Measurements from ENCODE around the gene CACNA1G. TPM values are rescaled to one million over a fixed set of nuclear protein-coding genes. Genes with fewer than 3 reads are reported as not detected.
A peak's percentile ranks its signal among the peaks of the same experiment; 100 is the strongest.

CACNA1G gene
- total RNA-seq, 1 donor: under 0.01 TPM

DNA sequence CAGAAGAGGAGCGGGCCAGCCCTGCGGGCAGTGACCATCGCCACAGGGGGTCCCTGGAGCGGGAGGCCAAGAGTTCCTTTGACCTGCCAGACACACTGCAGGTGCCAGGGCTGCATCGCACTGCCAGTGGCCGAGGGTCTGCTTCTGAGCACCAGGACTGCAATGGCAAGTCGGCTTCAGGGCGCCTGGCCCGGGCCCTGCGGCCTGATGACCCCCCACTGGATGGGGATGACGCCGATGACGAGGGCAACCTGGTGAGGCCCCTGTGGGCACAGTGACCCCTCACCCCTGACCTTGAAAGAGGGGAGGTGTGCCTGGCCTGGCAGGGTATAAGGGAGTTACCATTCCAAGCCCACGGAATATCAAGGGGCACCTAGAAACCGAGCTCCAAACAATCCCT is 39.1 kb downstream of the CACNA1G start:
- Histone ChIP-seq H3K4me1 (ENCODE audit: insufficient read depth, low read length) (no peaks in the 10 kb centered on the region), H3K27me3 (ENCODE audit: insufficient read depth, low read length) (peaks cover 5% of the 10 kb centered on the region), H3K4me3 (ENCODE audit: insufficient read depth, low read length) (no peak overlapping the region), H3K27ac (ENCODE audit: low read depth, low read length) (no peak overlapping the region), H3K9me3 (ENCODE audit: low read depth, low read length) (no peaks in the 10 kb centered on the region), H4K20me1 (ENCODE audit: insufficient read depth, low read length) (no peaks in the 10 kb centered on the region), H2AFZ (ENCODE audit: low read length) (no peak overlapping the region), H3K4me2 (ENCODE audit: insufficient read depth, low read length) (no peak overlapping the region), H3K79me2 (ENCODE audit: insufficient read depth, low read length) (no peaks in the 10 kb centered on the region), H3K36me3 (ENCODE audit: insufficient read depth, low read length) (no peaks in the 10 kb centered on the region)
- TF ChIP-seq, protein P1, sequence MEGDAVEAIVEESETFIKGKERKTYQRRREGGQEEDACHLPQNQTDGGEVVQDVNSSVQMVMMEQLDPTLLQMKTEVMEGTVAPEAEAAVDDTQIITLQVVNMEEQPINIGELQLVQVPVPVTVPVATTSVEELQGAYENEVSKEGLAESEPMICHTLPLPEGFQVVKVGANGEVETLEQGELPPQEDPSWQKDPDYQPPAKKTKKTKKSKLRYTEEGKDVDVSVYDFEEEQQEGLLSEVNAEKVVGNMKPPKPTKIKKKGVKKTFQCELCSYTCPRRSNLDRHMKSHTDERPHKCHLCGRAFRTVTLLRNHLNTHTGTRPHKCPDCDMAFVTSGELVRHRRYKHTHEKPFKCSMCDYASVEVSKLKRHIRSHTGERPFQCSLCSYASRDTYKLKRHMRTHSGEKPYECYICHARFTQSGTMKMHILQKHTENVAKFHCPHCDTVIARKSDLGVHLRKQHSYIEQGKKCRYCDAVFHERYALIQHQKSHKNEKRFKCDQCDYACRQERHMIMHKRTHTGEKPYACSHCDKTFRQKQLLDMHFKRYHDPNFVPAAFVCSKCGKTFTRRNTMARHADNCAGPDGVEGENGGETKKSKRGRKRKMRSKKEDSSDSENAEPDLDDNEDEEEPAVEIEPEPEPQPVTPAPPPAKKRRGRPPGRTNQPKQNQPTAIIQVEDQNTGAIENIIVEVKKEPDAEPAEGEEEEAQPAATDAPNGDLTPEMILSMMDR (IDR thresholded peaks at IDR 0.05; ENCODE audit: extremely low read depth, low read depth, low read length): no peak
- no peak for DNase-seq (ENCODE audit: insufficient read length, low spot score, missing footprints)

- peaks cover 9% of the 10 kb centered on the region for H3K27me3 ChIP-seq (ENCODE audit: insufficient read depth, low read length)
- no peaks in the 10 kb centered on the region for H3K4me1 ChIP-seq (ENCODE audit: insufficient read depth, low read length)
- H3K4me2 ChIP-seq (ENCODE audit: insufficient read depth, low read length): no peak overlapping the region
- DNase-seq (ENCODE audit: insufficient read length, low spot score, missing footprints): no peak
- H2AFZ ChIP-seq (ENCODE audit: low read length): no peak overlapping the region
- H3K79me2 ChIP-seq (ENCODE audit: insufficient read depth, low read length): no peaks in the 10 kb centered on the region
- no peak overlapping the region for H3K4me3 ChIP-seq (ENCODE audit: insufficient read depth, low read length)
- H3K27ac ChIP-seq (ENCODE audit: low read depth, low read length): no peak overlapping the region
- H3K9me3 ChIP-seq (ENCODE audit: low read depth, low read length): no peaks in the 10 kb centered on the region
- TF ChIP-seq, protein P1 (IDR thresholded peaks at IDR 0.05; ENCODE audit: extremely low read depth, low read depth, low read length): no peak
- H3K36me3 ChIP-seq (ENCODE audit: insufficient read depth, low read length): no peaks in the 10 kb centered on the region
- H4K20me1 ChIP-seq (ENCODE audit: insufficient read depth, low read length): no peaks in the 10 kb centered on the region
Measured at GRCh38 chr17:50601823-50602375, 41.4 kb downstream of the CACNA1G start.

DNA sequence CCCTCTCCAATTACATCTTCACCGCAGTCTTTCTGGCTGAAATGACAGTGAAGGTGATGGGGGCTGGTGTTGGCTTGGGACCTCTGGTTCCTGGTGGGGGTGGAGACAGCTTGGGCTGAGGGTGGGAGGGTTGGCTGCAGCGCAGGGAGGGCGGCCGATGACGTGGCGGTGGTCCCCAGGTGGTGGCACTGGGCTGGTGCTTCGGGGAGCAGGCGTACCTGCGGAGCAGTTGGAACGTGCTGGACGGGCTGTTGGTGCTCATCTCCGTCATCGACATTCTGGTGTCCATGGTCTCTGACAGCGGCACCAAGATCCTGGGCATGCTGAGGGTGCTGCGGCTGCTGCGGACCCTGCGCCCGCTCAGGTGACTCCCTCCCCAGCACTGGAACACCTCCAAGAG is 42.3 kb downstream of the CACNA1G start:
- Histone ChIP-seq H3K27me3 (ENCODE audit: insufficient read depth, low read length) (peaks cover 13% of the 10 kb centered on the region), H3K27ac (ENCODE audit: low read depth, low read length) (no peak overlapping the region), H2AFZ (ENCODE audit: low read length) (no peak overlapping the region), H3K9me3 (ENCODE audit: low read depth, low read length) (no peaks in the 10 kb centered on the region), H3K36me3 (ENCODE audit: insufficient read depth, low read length) (no peaks in the 10 kb centered on the region), H3K4me2 (ENCODE audit: insufficient read depth, low read length) (no peak overlapping the region), H3K79me2 (ENCODE audit: insufficient read depth, low read length) (no peaks in the 10 kb centered on the region), H4K20me1 (ENCODE audit: insufficient read depth, low read length) (no peaks in the 10 kb centered on the region), H3K4me1 (ENCODE audit: insufficient read depth, low read length) (no peaks in the 10 kb centered on the region), H3K4me3 (ENCODE audit: insufficient read depth, low read length) (no peak overlapping the region)
- DNase-seq (ENCODE audit: insufficient read length, low spot score, missing footprints): no peak
- TF ChIP-seq, protein P1 (IDR thresholded peaks at IDR 0.05; ENCODE audit: extremely low read depth, low read depth, low read length): no peak

DNA sequence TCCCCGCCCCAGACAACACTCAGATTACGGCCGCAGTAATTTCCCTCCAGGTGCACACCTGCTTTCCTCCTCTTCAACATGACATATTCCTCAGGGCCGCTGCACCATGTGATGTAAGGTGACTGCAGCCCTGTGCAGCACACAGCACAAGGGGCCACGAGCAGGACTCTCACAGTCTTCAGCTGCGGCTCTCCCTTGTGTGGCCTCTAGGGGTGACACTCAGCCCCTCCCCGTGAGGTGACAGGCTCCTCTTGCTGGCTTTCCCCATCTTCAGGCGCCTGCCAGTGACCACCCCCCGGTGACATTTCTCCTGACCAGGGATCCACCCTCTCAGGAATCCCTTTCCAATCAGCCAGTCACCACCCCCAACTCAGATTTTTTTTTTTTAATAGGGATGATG is 42.8 kb downstream of the CACNA1G start:
- no peak overlapping the region for H2AFZ ChIP-seq (ENCODE audit: low read length)
- no peaks in the 10 kb centered on the region for H3K9me3 ChIP-seq (ENCODE audit: low read depth, low read length)
- H3K79me2 ChIP-seq (ENCODE audit: insufficient read depth, low read length): no peaks in the 10 kb centered on the region
- no peak overlapping the region for H3K4me3 ChIP-seq (ENCODE audit: insufficient read depth, low read length)
- peaks cover 13% of the 10 kb centered on the region for H3K27me3 ChIP-seq (ENCODE audit: insufficient read depth, low read length)
- TF ChIP-seq, protein P1 (IDR thresholded peaks at IDR 0.05; ENCODE audit: extremely low read depth, low read depth, low read length): peak; percentile 10
- H3K27ac ChIP-seq (ENCODE audit: low read depth, low read length): no peak overlapping the region
- H3K36me3 ChIP-seq (ENCODE audit: insufficient read depth, low read length): no peaks in the 10 kb centered on the region
- H3K4me1 ChIP-seq (ENCODE audit: insufficient read depth, low read length): no peaks in the 10 kb centered on the region
- no peaks in the 10 kb centered on the region for H4K20me1 ChIP-seq (ENCODE audit: insufficient read depth, low read length)
- no peak overlapping the region for H3K4me2 ChIP-seq (ENCODE audit: insufficient read depth, low read length)
- DNase-seq (ENCODE audit: insufficient read length, low spot score, missing footprints): no peak
